GM21786 (cell line): Measurements from ENCODE around the gene SYNE2.

Source experiments
- ATAC-seq: cut with Tn5 transposase; IDR thresholded peaks from one replicate; pipeline ENCODE4 v1.9.1; 2021; ENCODE audit not compliant: unreplicated experiment

SYNE2 gene

DNA sequence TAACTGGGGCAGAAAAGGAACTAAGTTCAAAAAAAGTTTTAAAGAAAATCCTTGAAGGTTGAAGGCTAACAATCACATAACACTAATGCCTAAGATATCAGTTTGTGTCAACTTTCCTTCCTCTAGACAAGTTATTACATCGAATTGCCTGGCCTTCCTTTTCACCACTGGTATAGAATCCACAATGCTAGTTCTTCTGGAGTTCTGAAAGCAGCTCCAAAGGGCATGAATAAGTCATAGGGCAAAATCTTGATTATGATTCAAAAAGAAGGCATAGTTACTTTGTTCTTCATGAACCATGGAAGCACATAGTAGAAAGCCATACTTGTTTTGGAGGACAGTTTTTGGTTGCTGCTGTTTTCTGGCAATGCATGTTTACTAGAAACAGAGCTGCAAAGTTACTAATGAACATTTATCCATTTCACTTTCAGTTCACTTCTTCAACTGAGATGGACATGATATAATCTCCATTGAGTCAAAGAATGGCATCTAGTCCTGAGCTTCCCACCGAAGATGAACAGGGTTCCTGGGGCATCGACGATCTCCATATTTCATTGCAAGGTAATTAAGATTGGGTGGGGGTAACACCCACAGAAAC is 56.0 kb downstream of the SYNE2 start:
- ATAC-seq, result no peak

DNA sequence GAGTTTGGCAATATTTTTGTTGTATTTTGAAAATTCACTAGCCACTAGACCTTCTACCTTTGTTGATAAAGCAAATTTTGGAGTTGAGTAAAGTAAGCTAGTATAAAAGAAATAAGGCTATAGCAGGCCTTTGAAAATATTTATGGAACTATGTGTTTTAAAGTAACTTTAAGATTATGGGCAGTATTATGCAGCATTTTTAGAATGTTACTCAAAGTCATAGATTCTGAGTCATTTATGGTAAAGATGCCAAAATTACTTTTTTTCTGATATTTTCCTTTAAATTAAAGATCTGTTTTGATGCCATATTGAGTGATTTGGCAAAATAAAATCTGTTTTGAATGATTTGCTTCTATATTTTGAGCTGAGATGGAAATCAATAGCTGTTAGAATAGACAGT is 57.2 kb downstream of the SYNE2 start:
- ATAC-seq, result no peak

DNA sequence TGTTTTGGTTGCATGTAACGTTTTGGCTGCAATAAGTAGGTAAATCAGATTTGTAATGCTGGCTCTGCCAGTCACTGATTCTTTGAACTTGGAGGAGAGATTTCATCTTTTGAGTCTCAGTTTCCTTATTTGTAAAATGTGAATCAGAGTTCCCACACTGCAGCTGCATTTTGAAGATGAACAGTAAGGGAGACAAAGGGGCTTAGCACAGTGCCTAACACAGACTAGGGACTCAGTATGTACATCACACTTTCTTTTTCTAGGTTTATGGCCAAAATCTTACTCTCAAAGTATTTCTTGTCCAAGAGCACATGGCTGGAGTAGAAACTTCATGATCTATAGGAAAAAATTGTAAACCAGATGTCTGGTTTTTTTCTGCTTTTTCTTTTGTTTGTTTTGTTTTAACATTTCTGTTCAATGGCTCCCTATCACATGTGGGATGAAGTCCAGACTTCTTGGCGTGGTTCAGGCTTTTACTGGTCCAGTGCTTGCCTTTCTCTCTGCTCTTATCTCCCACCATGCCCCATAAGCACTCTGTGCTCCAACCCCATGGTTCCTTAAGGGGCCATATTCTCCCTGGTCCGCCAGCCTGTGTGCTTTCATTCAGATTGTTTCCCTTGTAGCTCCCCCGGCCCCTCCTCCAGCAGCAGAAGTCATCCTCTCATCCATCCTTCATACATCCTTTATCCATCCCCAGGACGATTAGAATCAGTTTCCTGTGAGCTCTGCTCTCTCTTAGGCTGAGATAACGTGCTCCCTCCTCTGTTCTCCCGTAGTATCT is 58.0 kb downstream of the SYNE2 start:
- no peak for ATAC-seq

DNA sequence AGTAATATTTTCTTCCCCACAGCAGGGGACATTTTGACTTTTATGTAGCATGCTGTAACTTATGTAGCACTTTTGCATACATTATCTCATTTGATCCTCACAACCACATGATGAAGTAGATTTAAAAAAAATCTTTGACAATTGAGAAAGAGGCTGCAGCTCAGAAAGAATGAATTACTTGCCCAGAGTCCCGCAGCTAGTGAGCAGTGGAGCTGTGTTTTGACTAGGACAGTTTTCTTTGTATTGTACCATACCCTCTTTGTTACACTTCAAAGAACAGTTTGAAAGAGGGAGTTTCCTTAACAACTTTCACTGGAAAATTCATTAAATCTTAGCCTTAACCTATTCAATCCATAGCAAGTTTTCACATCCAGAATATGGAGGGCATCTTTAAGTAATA is 58.6 kb downstream of the SYNE2 start:
- ATAC-seq, result no peak

DNA sequence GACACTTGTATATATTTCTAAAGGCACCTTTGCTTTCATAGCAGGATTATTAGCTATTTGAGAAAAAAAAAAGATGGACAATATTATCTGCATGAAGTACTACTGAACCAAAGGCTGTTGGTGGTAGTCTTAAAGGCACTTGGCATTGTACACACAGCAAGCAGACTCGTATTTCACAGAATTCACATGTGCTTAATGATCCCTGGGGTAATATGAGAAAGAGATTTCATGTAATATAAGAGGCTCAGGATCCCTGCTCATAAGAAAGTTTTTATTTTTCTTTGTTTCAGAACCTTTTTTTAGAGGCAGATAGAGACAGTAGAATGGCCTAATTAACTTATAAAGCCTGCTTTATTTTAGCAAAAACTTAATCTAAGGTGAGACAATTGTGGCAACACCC is 59.5 kb downstream of the SYNE2 start:
- no peak for ATAC-seq

DNA sequence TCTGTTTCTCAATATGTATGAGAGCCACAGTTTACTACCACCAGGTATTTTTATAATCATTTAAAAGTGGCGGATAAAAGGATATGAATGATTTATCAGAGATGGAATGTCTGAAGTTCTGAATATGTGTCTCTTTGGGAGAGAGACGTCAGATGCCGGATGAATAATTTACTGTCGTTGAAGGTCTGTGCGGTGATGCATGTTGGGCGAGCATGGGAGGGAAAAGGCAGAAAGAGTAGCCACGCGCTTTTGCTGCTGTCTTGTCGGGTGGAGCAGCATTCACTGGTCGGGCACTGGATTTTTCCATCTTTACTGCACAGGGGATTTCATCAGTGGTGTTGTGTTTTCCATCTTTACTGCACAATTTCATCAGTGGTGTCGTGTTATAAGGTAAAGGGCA is 65.6 kb downstream of the SYNE2 start:
- ATAC-seq, result no peak

DNA sequence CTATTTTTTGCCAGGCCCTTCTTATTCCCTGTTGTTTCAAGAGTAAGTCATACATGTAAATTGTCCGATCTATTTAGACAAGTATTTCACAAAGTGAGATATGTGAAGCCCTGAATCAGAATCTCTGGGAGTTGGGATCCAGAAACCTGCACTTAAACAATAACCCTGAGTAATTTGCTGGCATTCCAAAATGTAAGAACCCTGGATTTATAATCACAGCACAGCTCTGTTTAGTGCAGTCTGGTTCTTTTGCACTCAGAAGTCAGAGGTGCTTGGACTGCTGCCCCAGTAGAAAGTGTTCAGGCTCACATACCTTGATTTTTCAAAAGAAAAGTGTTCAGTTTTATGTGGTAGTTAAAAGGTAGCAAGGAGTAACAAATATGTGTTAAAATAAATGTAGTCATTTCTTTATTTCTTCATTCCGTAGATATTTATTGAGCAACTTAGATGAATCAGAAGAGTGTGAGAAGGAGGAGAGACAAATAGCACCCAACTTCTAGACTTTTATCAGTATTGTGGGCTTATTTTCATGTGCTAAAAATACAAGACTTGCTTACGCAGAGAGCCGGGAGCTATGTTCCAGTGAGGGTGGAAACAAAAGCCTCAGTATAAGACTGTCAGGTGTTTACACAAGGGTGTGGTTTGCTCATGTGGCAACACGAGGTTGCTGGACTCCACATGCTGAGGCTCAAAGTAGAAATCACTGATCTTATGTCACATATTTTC is 70.1 kb downstream of the SYNE2 start:
- ATAC-seq, result no peak

DNA sequence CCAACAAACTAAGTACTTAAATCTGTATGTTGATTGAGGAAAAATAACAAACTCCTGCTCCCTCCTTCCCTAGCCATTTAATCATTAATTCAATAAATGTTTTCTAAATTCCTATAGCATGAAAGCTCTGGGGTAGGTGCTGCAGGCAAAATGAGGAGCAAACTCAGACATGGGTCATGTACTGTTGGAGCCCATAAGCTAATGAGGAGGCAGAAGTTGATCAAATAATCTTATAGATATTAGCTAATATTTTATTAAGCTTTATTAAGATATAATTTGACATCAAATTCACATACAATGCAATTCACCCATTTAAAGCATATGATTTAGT is 70.6 kb downstream of the SYNE2 start:
- no peak for ATAC-seq

DNA sequence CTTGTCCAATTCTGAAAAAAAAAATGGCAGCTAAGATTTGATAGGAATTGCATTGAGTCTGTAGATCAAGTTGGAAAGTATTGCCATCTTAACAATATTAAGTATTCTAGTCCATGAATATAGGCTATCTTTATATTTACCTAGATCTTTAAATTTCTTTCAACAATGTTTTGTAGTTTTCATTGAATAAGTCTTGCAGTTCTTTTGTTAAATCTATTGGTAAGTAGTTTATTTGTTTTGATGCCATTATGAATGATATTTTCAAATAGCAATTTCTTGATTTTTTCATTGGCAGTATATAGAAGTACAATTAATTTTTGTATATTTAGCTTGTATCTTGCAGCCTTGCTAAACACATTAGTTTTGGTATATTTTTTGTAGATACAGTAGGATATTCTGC is 71.6 kb downstream of the SYNE2 start:
- no peak for ATAC-seq

DNA sequence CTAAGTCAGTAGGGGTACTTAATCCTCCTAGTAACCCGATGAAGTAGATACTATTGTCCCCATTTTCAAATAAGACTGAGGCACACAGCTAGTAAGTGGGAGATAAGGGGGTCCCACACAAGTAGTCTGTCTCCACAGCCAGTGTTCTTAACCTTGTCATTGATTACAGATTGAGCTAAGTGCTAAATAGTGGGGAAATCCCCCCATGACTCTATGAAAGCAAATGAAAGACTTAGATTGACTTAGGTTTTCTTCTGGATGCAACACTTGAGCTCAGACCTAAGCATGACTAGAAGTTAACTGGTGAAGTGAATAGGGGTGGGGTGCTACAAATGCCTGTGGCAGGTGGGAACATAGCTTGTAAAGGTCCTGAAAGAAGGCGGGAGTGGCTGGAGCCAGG is 73.8 kb downstream of the SYNE2 start:
- ATAC-seq, result no peak

DNA sequence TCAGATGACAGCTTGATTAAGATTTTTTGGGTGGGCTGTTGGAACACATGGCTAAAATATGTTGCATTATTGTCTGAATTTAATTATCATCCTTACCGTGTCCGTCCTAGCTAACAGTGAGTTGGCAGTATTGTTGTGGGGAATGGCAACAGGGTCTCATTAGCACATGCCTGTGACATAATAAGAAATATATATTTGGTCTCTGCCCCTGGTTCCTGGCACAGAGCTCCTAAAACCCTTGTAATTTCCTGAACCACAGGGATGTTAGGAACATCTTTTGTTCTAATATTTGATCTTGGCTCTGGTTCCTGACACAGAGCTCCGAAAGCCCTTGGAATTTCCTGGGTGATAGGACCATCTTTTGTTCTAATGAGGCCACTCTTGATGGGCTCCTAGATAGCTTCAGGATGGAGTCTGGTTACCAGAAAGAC is 76.0 kb downstream of the SYNE2 start:
- ATAC-seq, result no peak

DNA sequence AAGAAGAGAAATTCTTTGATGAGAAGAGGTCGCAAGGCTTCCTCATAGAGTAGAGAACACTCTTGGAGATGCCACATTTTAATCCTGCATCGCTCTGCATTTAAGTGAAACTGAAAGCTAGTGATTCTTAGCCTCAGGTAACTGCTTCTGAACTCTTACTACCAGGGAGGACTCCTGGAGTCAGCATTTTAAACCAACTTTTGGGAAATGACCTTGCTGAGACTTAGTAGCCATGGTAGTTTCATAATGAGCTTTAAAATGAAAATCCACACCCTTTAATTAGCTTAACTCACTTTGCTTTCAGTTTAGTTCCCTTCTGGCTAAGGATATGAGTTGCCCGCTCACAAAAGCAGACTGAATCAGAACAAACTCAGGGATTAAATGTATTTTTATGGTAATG is 80.3 kb downstream of the SYNE2 start:
- no peak for ATAC-seq

DNA sequence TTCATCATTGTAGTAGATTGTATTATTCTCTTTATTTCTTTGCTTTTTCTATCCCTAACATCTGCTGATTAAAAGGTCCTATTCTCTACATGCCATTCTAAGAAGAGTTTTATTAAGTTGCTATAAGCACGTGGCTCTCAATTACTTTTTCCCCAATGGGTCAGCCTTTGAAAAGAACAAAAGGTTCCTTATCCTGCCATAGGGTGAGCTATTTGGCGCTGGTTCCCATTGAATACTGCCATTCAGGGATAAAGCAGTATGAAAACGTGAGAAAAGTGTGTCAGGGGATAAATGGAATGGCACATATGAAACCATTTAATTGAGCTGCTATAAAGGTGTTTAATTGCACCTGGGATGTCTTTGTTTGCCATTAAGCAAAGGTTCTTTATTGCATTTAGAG is 80.9 kb downstream of the SYNE2 start:
- ATAC-seq, result no peak

DNA sequence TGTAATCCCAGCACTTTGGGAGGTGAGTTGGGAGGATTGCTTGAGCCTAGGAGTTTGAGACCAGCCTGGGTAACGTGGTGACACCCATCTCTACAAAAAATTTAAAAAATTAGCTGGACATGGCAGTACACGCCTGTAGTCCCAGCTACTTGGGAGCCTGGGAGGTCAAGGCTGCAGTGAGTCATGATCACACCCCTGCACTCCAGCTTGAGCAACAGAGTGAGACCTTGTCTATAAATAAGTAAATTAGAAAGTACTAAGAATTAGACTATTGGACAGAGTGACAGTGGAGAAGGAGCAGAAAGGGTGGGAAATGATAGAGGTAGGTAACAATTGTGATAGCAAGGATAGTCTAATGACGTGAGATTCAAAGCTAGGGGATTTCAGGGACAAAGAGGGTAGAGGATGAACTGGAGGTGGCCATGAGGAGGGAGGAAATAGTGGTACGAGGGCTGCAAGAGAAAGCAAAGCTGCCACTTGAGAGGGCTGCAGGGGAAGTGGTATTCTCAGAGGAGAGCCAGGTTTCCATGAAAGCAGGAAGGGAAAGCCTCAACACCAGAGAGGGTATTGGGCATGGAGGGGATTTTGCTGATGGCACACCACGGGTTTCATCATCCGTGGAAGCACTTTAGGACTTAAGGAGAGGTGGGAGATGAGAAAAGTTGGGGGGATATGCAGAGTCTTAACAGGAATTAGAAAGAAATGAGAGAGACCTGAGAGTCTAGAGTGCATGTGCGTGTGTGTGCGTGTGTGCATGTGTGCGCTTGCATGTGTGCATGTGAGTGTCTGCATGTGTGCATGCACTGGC is 85.6 kb downstream of the SYNE2 start:
- ATAC-seq, result peak; percentile 55

DNA sequence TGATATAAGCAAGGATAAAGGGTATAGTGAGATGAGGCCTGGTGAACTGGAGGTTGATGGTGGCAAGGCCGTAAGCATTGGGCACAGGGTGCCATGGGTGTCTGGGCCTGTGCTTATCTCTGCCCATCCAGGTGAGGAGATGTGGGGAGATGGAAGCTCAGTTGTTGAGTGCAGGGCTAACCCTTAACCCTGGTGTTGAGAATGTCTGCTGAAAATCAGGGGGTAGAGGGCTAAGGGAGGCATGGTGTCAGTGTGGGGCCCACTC is 86.1 kb downstream of the SYNE2 start:
- ATAC-seq, result no peak

DNA sequence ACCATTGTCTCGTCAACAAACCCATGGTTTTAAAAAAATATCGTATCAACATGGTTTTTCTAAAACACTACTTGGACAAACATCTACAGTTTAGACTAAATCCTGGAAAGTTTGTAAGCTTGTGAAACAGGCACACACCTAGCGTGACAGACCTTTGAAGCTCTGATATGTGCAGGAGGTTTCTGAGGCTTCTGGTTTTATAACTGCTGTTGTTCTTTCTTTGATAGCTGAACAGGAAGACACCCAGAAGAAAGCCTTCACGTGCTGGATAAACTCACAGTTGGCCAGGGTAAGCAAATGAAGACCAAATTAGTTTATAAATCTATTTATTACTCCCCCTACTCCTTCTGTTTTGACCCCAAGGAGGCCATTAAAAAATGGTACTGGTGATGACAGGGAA is 87.6 kb downstream of the SYNE2 start:
- no peak for ATAC-seq

DNA sequence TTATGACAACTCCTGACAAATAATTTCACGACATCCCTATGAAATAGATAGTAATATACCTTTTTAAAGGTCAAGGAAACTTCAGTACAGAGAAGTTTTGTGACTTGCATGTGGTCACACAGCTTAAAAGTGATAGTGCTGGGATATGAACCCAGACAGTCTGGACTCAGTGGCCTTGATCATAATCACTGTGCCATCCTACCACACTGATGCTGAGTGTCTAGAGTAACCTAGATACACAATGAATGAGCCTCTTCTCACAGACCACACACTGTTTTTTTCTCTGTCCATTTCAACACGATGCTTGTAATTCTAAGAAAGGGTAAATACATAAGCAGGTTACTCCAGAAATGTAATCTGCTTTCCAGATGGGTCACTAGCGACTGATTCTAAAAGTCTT is 88.2 kb downstream of the SYNE2 start:
- no peak for ATAC-seq

DNA sequence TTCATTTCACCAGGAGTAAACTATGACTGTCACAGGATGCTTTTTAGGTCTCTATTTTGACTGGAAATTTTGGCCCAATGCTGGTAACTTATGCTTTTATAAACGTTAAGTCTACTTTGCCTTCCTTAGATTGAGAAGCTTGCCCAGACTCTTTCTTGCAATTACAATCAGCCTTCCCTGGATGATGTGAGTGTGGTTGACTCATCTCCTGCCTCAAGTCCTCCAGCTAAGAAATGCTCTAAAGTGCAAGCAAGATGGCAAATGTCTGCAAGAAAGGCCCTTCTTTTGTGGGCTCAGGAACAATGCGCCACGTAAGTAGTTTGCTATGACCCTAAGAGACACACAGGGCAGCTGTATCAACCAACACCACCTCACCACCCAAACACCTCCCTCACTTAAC is 96.9 kb downstream of the SYNE2 start:
- ATAC-seq, result no peak

DNA sequence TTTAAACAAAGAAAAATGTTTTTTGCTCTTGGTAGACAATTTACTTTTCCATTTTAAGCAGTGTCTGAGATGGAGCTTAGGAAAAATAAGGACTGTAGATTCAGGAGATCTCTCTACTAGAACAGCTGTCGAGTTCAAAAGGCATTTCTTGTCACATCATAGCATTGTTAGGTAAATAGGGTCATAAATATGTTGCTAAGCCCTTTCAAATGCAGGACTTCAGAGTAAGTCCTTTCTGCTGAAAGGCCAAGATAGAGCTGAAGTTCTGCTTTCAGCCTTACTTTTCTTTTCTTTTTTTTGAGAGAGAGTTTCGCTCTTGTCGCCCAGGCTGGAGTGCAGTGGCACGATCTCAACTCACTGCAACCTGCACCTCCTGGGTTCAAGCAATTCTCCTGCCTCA is 98.2 kb downstream of the SYNE2 start:
- ATAC-seq, result no peak

DNA sequence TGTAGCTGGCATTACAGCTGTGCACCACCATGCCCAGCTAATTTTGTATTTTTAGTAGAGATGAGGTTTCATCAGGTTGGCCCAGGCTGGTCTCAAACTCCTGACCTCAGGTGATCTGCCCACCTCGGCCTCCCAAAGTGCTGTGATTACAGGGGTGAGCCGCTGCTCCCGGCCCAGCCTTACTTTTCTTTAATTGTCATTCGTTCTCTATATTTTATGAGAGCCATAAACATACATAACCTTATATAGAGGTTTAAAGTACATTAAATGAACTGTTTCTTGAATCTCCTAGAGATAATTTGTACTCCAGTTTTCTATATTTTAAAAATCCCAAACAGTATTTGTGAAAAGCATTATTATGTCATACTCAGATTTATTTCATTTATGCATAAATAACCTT is 98.6 kb downstream of the SYNE2 start:
- no peak for ATAC-seq

DNA sequence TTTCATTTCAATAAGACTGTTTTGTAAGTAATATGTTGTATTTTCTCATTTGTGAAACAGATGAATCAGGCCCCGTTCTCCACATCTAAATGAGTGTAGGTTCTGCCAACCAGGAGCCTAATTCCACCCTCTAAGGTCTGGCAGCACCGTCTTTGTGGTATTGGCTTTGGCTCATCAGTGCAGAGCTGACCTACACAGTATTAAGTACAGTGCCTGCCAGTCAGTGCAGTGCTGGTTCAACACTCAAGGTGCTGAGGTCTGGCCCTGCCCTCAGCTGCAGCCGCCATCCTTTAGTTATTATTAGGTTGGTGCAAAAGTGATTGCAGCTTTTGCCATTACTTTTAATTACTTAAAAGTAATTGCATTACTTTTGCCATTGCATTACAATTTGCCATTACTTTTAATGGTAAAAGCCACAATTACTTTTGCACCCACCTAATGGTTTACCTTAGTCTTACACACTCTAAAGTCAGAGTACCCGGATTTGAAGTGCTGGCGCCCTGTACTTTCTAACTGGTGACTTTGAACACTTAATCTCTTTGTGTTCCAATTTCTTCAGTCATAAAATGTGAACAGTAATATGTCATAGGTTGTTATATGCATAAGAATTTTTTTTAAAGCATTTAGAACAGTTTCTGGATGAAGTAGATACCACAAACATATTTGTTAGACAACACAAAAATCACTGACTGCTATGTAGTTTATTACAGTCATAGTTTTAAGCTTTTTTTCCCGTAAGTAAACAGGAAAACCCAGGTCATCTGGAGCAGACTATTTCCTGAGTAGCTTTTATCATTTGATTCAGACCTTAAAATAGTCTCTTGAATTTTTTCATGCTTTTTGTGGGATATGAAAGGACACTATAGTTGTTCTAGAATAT is 99.5 kb downstream of the SYNE2 start:
- no peak for ATAC-seq
